ENCODE results near the gene SMCR8. TPM values are rescaled to one million over a fixed set of nuclear protein-coding genes. Genes with fewer than 3 reads are reported as not detected.

SMCR8 gene
- total and polyA plus RNA-seq, 10 of the 15 experiments (the other 5 are each of a cell fraction or from before 2014, with no cell fraction given): 0.52 to 16.4 (median 8.0) TPM

- no peak for TF ChIP-seq MAX (IDR thresholded peaks at IDR 0.05; ENCODE audit: low read depth, low read length)
- TF ChIP-seq MXI1 (IDR thresholded peaks at IDR 0.05; ENCODE audit: low read depth, low read length): no peak
Measured at GRCh38 chr17:18278867-18279266, 36.2 kb upstream of the SMCR8 start (continued).

GRCh38 chr17:18280249-18280648, 34.8 kb upstream of the SMCR8 start:
- ATAC-seq (no peak), DNase-seq (ENCODE audit: low read depth, low spot score) (no peak), FAIRE-seq (no peak)
- Histone ChIP-seq H2AFZ (ENCODE audit: control insufficient read depth, low read depth, low read length) (no peak overlapping the region), H3K9ac (ENCODE audit: control insufficient read depth, insufficient read depth, low read length) (no peak overlapping the region), H3K79me2 (ENCODE audit: control insufficient read depth, insufficient read depth, low read length) (no peaks in the 10 kb centered on the region), H3K4me3 (no peak overlapping the region), H4K20me1 (ENCODE audit: control insufficient read depth, insufficient read depth) (no peaks in the 10 kb centered on the region; the same call in 1 of the 2 replicates), H3K4me1 (ENCODE audit: control insufficient read depth, insufficient read depth, low read length) (no peaks in the 10 kb centered on the region), H3K27me3 (replicated peaks in 1 of 2; ENCODE audit: control insufficient read depth in 2 of 2, insufficient read depth in 2 of 2, low read length in 1 of 2) (no peaks in the 10 kb centered on the region), H3K9me3 (replicated peaks; ENCODE audit: control insufficient read depth, insufficient read depth, low read length) (no peaks in the 10 kb centered on the region), H3K27ac (ENCODE audit: control insufficient read depth, insufficient read depth) (no peak overlapping the region), H3K4me2 (ENCODE audit: control insufficient read depth, insufficient read depth) (no peak overlapping the region), H3K36me3 (ENCODE audit: control insufficient read depth in 2 of 2, insufficient read depth in 2 of 2, low read length in 1 of 2) (peaks cover 42 to 43% of the 10 kb centered on the region in 2 experiments)
- POLR2A ChIA-PET: no interaction called here
- RAD21 ChIA-PET (ENCODE audit: unreplicated experiment): no interaction called here
- WGBS (ENCODE audit: insufficient coverage, insufficient replicate concordance, low lambda C conversion rate, missing lambda C conversion rate): 98% methylated on average over 4 of the region's 4 CpGs
- CTCF ChIA-PET: interaction anchor here (0.6 to 1.3 kb wide), 2 partner anchors 63 to 853 kb away, joined by 3 read pairs; no protein-coding TSS in a partner anchor
- in situ Hi-C loops (cut with MboI): no loop called here
- TF ChIP-seq PML (IDR thresholded peaks at IDR 0.05; ENCODE audit: low read length): no peak
- TF ChIP-seq POU2F2 (IDR thresholded peaks at IDR 0.05; ENCODE audit: borderline replicate concordance, low read depth, low read length): no peak
- TF ChIP-seq GABPA (IDR thresholded peaks at IDR 0.05; ENCODE audit: low read depth): no peak
- no peak for TF ChIP-seq POLR2A (IDR thresholded peaks at IDR 0.05; ENCODE audit: low read depth, low read length)
- TF ChIP-seq SMC3 (IDR thresholded peaks at IDR 0.05; ENCODE audit: borderline replicate concordance, low read length): no peak
- no peak for TF ChIP-seq ZNF217 (IDR thresholded peaks at IDR 0.05)
- SMC1A ChIA-PET (ENCODE audit: uncharacterized antibody, unreplicated experiment): no interaction called here
- BruUV-seq (replicated peaks): no TSS peak
- intact Hi-C loops (cut with micrococcal nuclease; ENCODE audit: unreplicated experiment): no loop called here
